NT2/D1 (cell line): ENCODE measurements around the gene C11orf52.

Experiments used
- SUZ12 ChIP-seq: IDR thresholded peaks from 2 replicates; pipeline ENCODE4 v1.6.1; 2011; ENCODE audit not compliant: insufficient read length, insufficient read depth; ENCODE audit errors: extremely low read depth
- YY1 ChIP-seq: IDR thresholded peaks from 2 replicates; pipeline ENCODE4 v1.6.1; 2011; ENCODE audit not compliant: insufficient read length, insufficient read depth
- ZNF274 ChIP-seq: IDR thresholded peaks from 2 replicates; pipeline ENCODE4 v1.6.1; 2011; ENCODE audit warnings: mild to moderate bottlenecking, low read depth, low read length

DNA sequence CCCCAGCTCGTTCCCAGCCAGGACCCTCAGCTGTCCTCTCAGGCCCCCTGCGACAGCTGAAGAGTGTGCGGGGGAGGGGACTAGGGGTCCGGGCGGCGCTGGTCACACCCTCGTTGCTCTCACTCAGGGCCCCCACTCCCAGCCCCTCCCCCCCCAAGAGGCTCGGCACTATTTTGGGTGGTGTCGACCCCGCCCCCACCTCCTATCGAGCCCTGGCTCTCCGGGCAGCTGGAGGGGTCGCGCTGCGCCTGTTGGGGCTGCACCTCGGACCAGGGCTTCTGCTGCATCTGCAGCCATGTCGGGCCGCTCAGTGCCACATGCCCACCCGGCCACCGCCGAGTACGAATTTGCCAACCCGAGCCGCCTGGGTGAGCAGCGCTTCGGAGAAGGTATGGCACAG lies 6.2 kb upstream of the C11orf52 start, which contains the start of gene HSPB2:
- TF ChIP-seq SUZ12 (no peak), YY1 (no peak), ZNF274 (no peak)
